Measurements from ENCODE around the gene SGIP1. TPM values are rescaled to one million over a fixed set of nuclear protein-coding genes. Genes with fewer than 3 reads are reported as not detected.
"Not testable (repeated sequence)": the region's sequence is repeated elsewhere in the genome, so short reads cannot be mapped to it uniquely, and the experiment has no call there.

SGIP1 gene
- total RNA-seq, 2 donors from 2014 or later = 0.07 TPM; not detected in 1

DNA sequence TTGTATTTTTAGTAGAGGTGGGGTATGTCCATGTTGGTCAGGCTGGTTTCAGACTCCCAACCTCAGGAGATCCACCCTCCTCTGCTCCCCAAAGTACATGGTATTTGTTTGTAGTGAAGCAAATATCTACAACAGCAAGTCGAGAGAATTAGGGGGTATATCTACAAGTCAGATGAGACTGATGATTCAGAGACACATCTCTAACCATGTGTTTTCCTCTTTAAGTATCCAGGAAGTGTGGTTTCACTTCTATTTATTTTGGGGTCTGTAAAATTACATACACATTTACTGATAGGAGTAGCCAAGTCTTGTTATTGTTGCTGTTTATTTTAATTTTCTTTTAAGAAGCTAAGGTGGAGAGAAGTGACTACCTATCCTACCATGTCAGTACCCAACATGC, 44.9 kb downstream of the SGIP1 start:
- ATAC-seq = no peak
- peaks cover 67% of the 10 kb centered on the region for H3K27me3 Mint-ChIP-seq
- no peak for DNase-seq
- H3K36me3 Mint-ChIP-seq (ENCODE audit: low read depth) = no peaks in the 10 kb centered on the region
- H3K9me3 ChIP-seq (ENCODE audit: control insufficient read depth, low read length, poor library complexity, severe bottlenecking) = no peaks in the 10 kb centered on the region
- no peak overlapping the region for H3K4me3 Mint-ChIP-seq
- H3K4me1 Mint-ChIP-seq = no peaks in the 10 kb centered on the region
- H3K27ac Mint-ChIP-seq = no peak overlapping the region

GRCh38 chr1:66580081-66580480, 46.1 kb downstream of the SGIP1 start:
- DNase-seq = no peak
- H3K27me3 Mint-ChIP-seq = peaks cover 59% of the 10 kb centered on the region
- no peaks in the 10 kb centered on the region for H3K9me3 ChIP-seq (ENCODE audit: control insufficient read depth, low read length, poor library complexity, severe bottlenecking)
- no peak overlapping the region for H3K4me3 Mint-ChIP-seq
- no peaks in the 10 kb centered on the region for H3K36me3 Mint-ChIP-seq (ENCODE audit: low read depth)
- H3K27ac Mint-ChIP-seq = no peak overlapping the region
- H3K4me1 Mint-ChIP-seq = no peaks in the 10 kb centered on the region
- ATAC-seq = no peak

- H3K27ac Mint-ChIP-seq = no peak overlapping the region
- H3K9me3 ChIP-seq (ENCODE audit: control insufficient read depth, low read length, poor library complexity, severe bottlenecking) = no peaks in the 10 kb centered on the region
- H3K27me3 Mint-ChIP-seq = peaks cover 51% of the 10 kb centered on the region
- peaks cover 2% of the 10 kb centered on the region for H3K36me3 Mint-ChIP-seq (ENCODE audit: low read depth)
- H3K4me3 Mint-ChIP-seq = no peak overlapping the region
- no peaks in the 10 kb centered on the region for H3K4me1 Mint-ChIP-seq
- ATAC-seq (no peak), DNase-seq (no peak)
These were observed 49.1 kb downstream of the SGIP1 start for GRCh38 chr1:66583021-66583420.

DNA sequence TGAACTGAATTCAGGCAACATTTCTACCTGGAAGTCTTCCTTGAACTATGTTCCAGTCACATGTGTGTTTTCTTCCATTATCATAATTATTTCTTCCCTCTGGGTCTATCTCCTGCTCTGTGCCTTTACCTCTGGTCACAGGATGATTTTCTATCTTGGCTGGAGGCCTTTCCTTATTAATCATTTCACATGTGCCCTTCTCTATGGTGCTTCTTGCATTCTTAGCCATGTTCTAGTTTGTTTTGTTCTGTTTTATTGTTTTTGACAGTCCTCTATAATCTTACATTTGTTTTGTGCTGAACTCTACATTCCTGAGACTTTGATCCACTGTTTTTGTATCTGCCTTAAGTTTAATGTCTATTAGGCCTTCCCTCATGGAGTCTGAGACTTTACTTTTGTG, 51.0 kb downstream of the SGIP1 start:
- Mint-ChIP-seq H3K4me1 (no peaks in the 10 kb centered on the region), H3K36me3 (ENCODE audit: low read depth) (peaks cover 2% of the 10 kb centered on the region), H3K4me3 (no peak overlapping the region), H3K27ac (no peak overlapping the region), H3K27me3 (peaks cover 46% of the 10 kb centered on the region)
- DNase-seq (no peak), ATAC-seq (no peak)
- no peaks in the 10 kb centered on the region for H3K9me3 ChIP-seq (ENCODE audit: control insufficient read depth, low read length, poor library complexity, severe bottlenecking)

GRCh38 chr1:66589326-66589725, 55.4 kb downstream of the SGIP1 start:
- H3K36me3 Mint-ChIP-seq (ENCODE audit: low read depth) = peaks cover 4% of the 10 kb centered on the region
- H3K27ac Mint-ChIP-seq = no peak overlapping the region
- H3K27me3 Mint-ChIP-seq = peaks cover 36% of the 10 kb centered on the region
- no peaks in the 10 kb centered on the region for H3K4me1 Mint-ChIP-seq
- H3K4me3 Mint-ChIP-seq = no peak overlapping the region
- no peaks in the 10 kb centered on the region for H3K9me3 ChIP-seq (ENCODE audit: control insufficient read depth, low read length, poor library complexity, severe bottlenecking)
- no peak for ATAC-seq
- DNase-seq = no peak

GRCh38 chr1:66592106-66592507, 58.2 kb downstream of the SGIP1 start:
- not testable (repeated sequence) for H3K9me3 ChIP-seq (ENCODE audit: control insufficient read depth, low read length, poor library complexity, severe bottlenecking); ATAC-seq; H3K36me3 Mint-ChIP-seq (ENCODE audit: low read depth); H3K27ac Mint-ChIP-seq; H3K4me1 Mint-ChIP-seq; H3K4me3 Mint-ChIP-seq; DNase-seq
- peaks cover 45% of the 10 kb centered on the region for H3K27me3 Mint-ChIP-seq

GRCh38 chr1:66596191-66596590, 62.2 kb downstream of the SGIP1 start:
- H3K9me3 ChIP-seq (ENCODE audit: control insufficient read depth, low read length, poor library complexity, severe bottlenecking) = no peaks in the 10 kb centered on the region
- no peak for DNase-seq
- peaks cover 58% of the 10 kb centered on the region for H3K27me3 Mint-ChIP-seq
- H3K27ac Mint-ChIP-seq = no peak overlapping the region
- peaks cover 2% of the 10 kb centered on the region for H3K36me3 Mint-ChIP-seq (ENCODE audit: low read depth)
- H3K4me3 Mint-ChIP-seq = no peak overlapping the region
- ATAC-seq = no peak
- no peaks in the 10 kb centered on the region for H3K4me1 Mint-ChIP-seq

DNA sequence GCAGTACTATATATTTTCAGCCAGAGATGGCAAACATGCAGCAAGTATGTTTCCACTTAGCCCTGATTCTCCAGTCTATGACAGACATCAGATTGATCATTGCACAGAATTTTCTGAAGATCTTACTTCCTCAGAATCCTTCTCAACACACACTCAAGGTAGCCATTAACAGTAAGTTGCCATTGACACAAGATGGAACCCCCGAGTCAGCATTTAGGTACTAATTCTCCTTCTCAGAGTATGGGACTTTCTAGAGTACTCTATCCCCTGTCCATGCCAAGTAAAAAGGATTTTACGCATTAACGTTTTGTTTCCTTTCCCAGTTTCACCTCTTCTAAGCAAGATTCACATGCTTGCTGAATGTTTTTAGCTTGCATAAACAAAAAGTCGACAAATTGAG, 63.5 kb downstream of the SGIP1 start:
- no peak for DNase-seq
- Mint-ChIP-seq H3K4me1 (no peaks in the 10 kb centered on the region), H3K36me3 (ENCODE audit: low read depth) (no peaks in the 10 kb centered on the region), H3K27me3 (peaks cover 58% of the 10 kb centered on the region), H3K27ac (no peak overlapping the region), H3K4me3 (no peak overlapping the region)
- no peak for ATAC-seq
- H3K9me3 ChIP-seq (ENCODE audit: control insufficient read depth, low read length, poor library complexity, severe bottlenecking) = no peaks in the 10 kb centered on the region

- Mint-ChIP-seq H3K4me3 (no peak overlapping the region), H3K36me3 (ENCODE audit: low read depth) (no peaks in the 10 kb centered on the region), H3K27ac (no peak overlapping the region), H3K27me3 (peaks cover 59% of the 10 kb centered on the region), H3K4me1 (no peaks in the 10 kb centered on the region)
- H3K9me3 ChIP-seq (ENCODE audit: control insufficient read depth, low read length, poor library complexity, severe bottlenecking) = no peaks in the 10 kb centered on the region
- no peak for ATAC-seq
- DNase-seq = no peak
These were observed 64.7 kb downstream of the SGIP1 start for GRCh38 chr1:66598670-66599069.

DNA sequence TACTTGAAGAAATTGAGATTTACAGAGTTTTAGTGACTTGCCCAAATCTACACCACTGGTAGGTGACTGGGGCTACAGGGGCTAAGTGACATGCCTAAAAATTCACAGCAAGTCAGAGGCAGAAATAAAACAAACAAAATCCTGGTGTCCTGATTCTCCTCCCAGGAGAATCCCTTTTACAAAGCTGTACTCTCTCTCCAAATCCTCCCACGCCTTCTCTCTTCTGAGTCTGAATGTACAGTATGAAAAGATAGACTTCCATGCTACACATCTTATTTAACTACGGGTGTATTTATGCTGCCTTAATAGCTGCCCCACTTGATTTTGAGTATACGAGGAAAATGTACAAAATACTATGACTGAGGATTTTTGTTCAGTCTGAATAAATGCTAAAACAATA, 65.4 kb downstream of the SGIP1 start:
- H3K4me3 Mint-ChIP-seq = no peak overlapping the region
- no peaks in the 10 kb centered on the region for H3K4me1 Mint-ChIP-seq
- H3K9me3 ChIP-seq (ENCODE audit: control insufficient read depth, low read length, poor library complexity, severe bottlenecking) = no peaks in the 10 kb centered on the region
- DNase-seq (no peak), ATAC-seq (no peak)
- no peaks in the 10 kb centered on the region for H3K36me3 Mint-ChIP-seq (ENCODE audit: low read depth)
- H3K27ac Mint-ChIP-seq = no peak overlapping the region
- peaks cover 62% of the 10 kb centered on the region for H3K27me3 Mint-ChIP-seq

DNA sequence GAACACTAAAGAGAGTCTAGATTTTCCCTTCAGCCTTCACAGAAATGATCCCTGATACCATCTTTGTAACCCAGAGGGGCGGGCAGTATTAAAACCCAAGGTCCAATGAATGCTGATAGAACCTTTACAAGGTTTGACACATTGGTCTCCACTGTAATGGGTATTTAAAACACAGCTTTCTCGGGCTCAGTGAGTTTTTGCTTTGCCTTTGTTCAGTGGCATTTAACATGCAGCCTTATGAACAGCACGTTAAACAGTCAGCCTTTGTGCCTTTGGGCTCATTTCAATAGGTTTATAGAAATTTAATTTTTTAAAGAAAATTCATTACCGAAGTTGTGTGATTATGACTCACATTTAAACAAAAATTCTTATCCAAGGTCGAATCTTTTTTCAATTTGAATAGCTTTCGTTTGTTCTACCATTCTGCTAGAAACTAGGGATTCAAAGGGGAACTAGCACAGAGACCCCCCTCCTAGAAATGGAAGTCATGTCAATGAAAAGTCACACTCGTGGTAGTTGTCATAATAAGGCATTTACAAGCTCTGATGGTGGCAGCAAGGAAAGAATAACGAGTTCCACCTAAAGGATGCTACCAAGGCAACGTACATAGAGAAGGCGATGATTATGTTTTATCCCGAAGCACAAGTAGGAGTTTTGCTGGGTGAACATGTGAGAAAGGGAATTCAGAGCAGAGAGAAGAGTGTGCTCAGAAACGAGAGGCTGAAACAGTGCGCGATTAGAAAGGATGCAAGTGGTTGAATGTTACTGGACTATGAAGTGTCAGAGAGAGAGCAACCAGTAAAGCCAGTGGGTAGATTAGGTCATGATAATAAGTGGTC, 66.2 kb downstream of the SGIP1 start:
- ATAC-seq = no peak
- Mint-ChIP-seq H3K27ac (no peak overlapping the region), H3K4me3 (no peak overlapping the region), H3K4me1 (no peaks in the 10 kb centered on the region), H3K27me3 (peaks cover 58% of the 10 kb centered on the region), H3K36me3 (ENCODE audit: low read depth) (no peaks in the 10 kb centered on the region)
- DNase-seq = no peak
- H3K9me3 ChIP-seq (ENCODE audit: control insufficient read depth, low read length, poor library complexity, severe bottlenecking) = no peaks in the 10 kb centered on the region

- no peak overlapping the region for H3K27ac Mint-ChIP-seq
- ATAC-seq = no peak
These were observed 71.6 kb downstream of the SGIP1 start for GRCh38 chr1:66605419-66605997.

GRCh38 chr1:66606362-66607065, 72.6 kb downstream of the SGIP1 start:
- Mint-ChIP-seq H3K27ac (no peak overlapping the region), H3K36me3 (ENCODE audit: low read depth) (no peaks in the 10 kb centered on the region), H3K4me1 (no peaks in the 10 kb centered on the region), H3K4me3 (no peak overlapping the region), H3K27me3 (peaks cover 42% of the 10 kb centered on the region)
- no peaks in the 10 kb centered on the region for H3K9me3 ChIP-seq (ENCODE audit: control insufficient read depth, low read length, poor library complexity, severe bottlenecking)
- DNase-seq (no peak), ATAC-seq (no peak)

More at GRCh38 chr1:66605419-66605997, 71.6 kb downstream of the SGIP1 start:
- Mint-ChIP-seq H3K36me3 (ENCODE audit: low read depth) (no peaks in the 10 kb centered on the region), H3K27me3 (peaks cover 48% of the 10 kb centered on the region), H3K4me3 (no peak overlapping the region), H3K4me1 (no peaks in the 10 kb centered on the region)
- H3K9me3 ChIP-seq (ENCODE audit: control insufficient read depth, low read length, poor library complexity, severe bottlenecking) = no peaks in the 10 kb centered on the region
- no peak for DNase-seq

Measured in T-helper 17 cell (primary cell).